Heart right ventricle (tissue), 16 donors: Measurements from ENCODE around the gene PROB1. TPM values are rescaled to one million over a fixed set of nuclear protein-coding genes. Genes with fewer than 3 reads are reported as not detected.

Experiments
- ATAC-seq, 8 donors: fragments of 200-7000 bp; cut with Tn5 transposase; one replicate each; pipeline ENCODE4 v1.9.1; 2020; ENCODE audit warnings: mild to moderate bottlenecking in 8 of 8, moderate library complexity in 8 of 8, moderate number of reproducible peaks in 1 of 8
- DNase-seq, 2 donors: peaks; one replicate each; pipeline ENCODE4 v3.0.0-alpha.2; 2020
- H3K27ac ChIP-seq, 10 donors: fragments of 200-600 bp; sonication (generic) in 2 of 10; one replicate each; pipeline versions ENCODE4 v1.5.0 to v1.8.0; 2020 to 2022; ENCODE audit warnings: mild to moderate bottlenecking in 3 of 10
- H3K27me3 ChIP-seq, 7 donors: fragments of 200-600 bp; one replicate each; pipeline ENCODE4 v1.8.0; 2021 to 2022; ENCODE audit warnings: mild to moderate bottlenecking in 2 of 7
- H3K36me3 ChIP-seq, 9 donors: fragments of 200-600 bp; sonication (generic) in 1 of 9; one replicate each; pipeline versions ENCODE4 v1.5.0 to v1.8.0; 2020 to 2022; ENCODE audit warnings: mild to moderate bottlenecking in 2 of 9
- H3K4me1 ChIP-seq, 9 donors: fragments of 200-600 bp; sonication (generic) in 1 of 9; one replicate each; pipeline versions ENCODE4 v1.5.0 to v1.8.0; 2020 to 2022; ENCODE audit warnings: mild to moderate bottlenecking in 4 of 9
- H3K4me3 ChIP-seq, 10 donors: fragments of 200-600 bp; sonication (generic) in 2 of 10; one replicate each; pipeline versions ENCODE4 v1.5.0 to v1.8.0; 2020 to 2022; ENCODE audit warnings: mild to moderate bottlenecking in 7 of 10, moderate library complexity in 2 of 10
- H3K9me3 ChIP-seq, 11 donors: fragments of 200-600 bp in 10 of 11; sonication (generic) in 2 of 11; one replicate each; pipeline versions ENCODE4 v1.5.0 to v1.8.0; 2013 to 2022; ENCODE audit warnings: mild to moderate bottlenecking in 2 of 11, control low read depth in 1 of 11, moderate library complexity in 1 of 11
- WGBS, 2 donors: extraction: QIAGEN DNeasy Blood & Tissue Kit; methylation state at CpG; one replicate each; pipeline ENCODE4 v1.1.7; 2013; ENCODE audit warnings: inconsistent platforms in 1 of 2; 5-methylcytosine and 5-hydroxymethylcytosine counted together
- intact Hi-C, 10 donors: fragments of 100-400 bp; cut with DNase I; formaldehyde crosslinking; loops; one replicate each; pipeline versions ENCODE4 v1.11.1 to v1.14.2; 2022
- polyA plus RNA-seq, 2 donors: library from polyadenylated mRNA; stranded (reverse); fragments of 200-250 nt; gene quantifications; one replicate each; pipeline ENCODE4 v1.2.3, GENCODE V29; 2013
- total RNA-seq, 10 donors: library from RNA; stranded (reverse); fragmentation: NEBNext Ultra II Directional in 3 of 10; extraction: Animal tissue kit (Norgen Biotek cat#: 25700) in 3 of 10; gene quantifications; one replicate each; pipeline versions ENCODE4 v1.2.1 to v1.2.4, GENCODE V29; 2021 to 2023
- TF ChIP-seq, protein P1 (sequence below), 9 donors: fragments of 200-600 bp; sonication (generic) in 2 of 9; IDR thresholded peaks; one replicate each; pipeline versions ENCODE4 v1.5.0 to v1.8.0; 2021 to 2022; ENCODE audit warnings: antibody characterized with exemption in 9 of 9, mild to moderate bottlenecking in 5 of 9, moderate library complexity in 1 of 9
- donor health status: Arrhythmogenic right ventricular cardiomyopathy.
- donor health status: ischemic (EF 13 %, LVEDD 7.1; RV severe dilation, severe dysfunction).
- donor health status: healthy with polysubstance abuse.
- donor health status: DM: no; HTN: yes; CAD: no.
- donor health status: DM: no; HTN: no; CAD: no.
- donor health status: ischemic (EF 25% LVEDD 6.9; RV normal size, moderate dysfunction).
- donor health status: ischemic (EF 25% LVEDD 5.7; RV mildly dilated, moderate dysfunction).
- donor health status: healthy.
- donor health status: DM: yes; HTN: yes; CAD: no.
- donor health status: Ischemic cardiomyopathy.
- donor health status: ischemic (EF 35%, LVEDD 5.7; RV mildly dilated, moderate dysfunction).
- donor health status: nonischemic (EF 11% LVEDD 7.7; RV severe dilation, severe dysfunction).
- donor health status: DM: yes; HTN: yes; CAD: no.
- donor health status: PGD.
- donor health status: ischemic (EF 29% LVEDD 5.4; RV normal size, mild dysfunction).
- donor health status: nonischemic (EF 23%, LVEDD 6.1; RV moderate dilation, normal function).

PROB1 gene
- total and polyA plus RNA-seq, 12 donors, result 12.2 to 64.8 (median 33.8) TPM

DNA sequence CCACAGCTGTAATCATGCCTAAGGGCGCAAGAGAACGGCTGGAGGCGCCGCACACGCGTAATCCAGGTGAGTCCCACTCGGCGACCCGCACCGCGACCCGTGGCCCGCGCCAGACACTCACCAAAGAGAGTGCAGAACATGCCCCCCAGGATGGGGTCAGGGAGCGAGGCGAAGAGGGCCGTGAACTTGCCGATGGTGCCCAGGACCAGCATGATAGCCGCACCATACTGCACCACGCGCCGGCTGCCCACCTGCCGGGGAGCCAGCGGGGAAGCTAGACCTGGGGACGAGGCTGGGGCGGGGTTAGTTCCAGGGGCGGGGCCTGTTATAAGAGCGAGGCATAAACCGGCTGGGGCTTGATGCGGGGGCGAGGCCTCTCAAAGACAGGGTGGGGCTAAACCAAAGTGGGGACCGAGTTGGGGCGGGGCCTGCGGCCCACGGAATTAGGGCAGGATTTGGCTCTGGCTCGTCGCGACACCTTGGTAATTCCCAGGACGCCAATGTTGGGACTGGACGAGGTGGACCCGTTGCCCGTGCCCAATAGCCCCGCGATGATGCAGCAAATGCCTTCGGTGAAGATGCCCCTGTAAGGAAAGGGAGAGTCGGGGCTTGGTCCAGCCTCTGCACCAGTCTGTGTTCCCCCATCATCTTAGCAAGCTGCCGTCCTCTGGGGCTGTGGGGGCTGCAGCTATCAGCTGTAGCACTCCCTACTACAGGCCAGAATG lies 16.6 kb downstream of the PROB1 start:
- intact Hi-C loops, result no loop called here
- no peak for ATAC-seq
- Histone ChIP-seq H3K36me3 (peaks cover 0 to 29% (median 0%) of the 10 kb centered on the region in 9 donors), H3K4me1 (peaks cover 0 to 12% (median 4%) of the 10 kb centered on the region in 9 donors), H3K9me3 (no peaks in the 10 kb centered on the region), H3K27ac (no peak overlapping the region), H3K4me3 (no peak overlapping the region), H3K27me3 (no peaks in the 10 kb centered on the region)
- DNase-seq, result no peak
- TF ChIP-seq, protein P1, sequence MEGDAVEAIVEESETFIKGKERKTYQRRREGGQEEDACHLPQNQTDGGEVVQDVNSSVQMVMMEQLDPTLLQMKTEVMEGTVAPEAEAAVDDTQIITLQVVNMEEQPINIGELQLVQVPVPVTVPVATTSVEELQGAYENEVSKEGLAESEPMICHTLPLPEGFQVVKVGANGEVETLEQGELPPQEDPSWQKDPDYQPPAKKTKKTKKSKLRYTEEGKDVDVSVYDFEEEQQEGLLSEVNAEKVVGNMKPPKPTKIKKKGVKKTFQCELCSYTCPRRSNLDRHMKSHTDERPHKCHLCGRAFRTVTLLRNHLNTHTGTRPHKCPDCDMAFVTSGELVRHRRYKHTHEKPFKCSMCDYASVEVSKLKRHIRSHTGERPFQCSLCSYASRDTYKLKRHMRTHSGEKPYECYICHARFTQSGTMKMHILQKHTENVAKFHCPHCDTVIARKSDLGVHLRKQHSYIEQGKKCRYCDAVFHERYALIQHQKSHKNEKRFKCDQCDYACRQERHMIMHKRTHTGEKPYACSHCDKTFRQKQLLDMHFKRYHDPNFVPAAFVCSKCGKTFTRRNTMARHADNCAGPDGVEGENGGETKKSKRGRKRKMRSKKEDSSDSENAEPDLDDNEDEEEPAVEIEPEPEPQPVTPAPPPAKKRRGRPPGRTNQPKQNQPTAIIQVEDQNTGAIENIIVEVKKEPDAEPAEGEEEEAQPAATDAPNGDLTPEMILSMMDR (IDR thresholded peaks at IDR 0.05), result no peak
- WGBS, 2 donors, result 67 to 73% methylated on average over 47 of the region's 47 CpGs

DNA sequence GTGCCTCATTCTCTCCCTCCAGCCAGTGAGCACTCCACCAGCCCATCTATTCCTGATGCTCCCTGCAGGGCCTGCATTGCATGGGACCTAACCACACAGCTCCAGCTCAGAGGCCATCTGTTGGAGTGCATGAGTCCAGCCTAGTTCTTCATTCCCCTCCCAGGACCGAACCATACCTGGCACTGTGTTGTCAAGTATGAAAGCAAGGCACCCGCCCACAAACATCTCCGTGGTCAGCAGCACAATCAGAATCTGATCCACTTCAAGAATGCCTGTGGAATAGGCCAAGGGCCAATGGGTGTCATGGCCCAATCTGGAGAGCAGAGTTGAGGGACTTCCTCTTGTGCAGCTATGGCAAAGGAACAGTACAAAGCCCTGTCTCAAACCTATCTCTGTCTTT lies 17.7 kb downstream of the PROB1 start:
- Histone ChIP-seq H3K27me3 (no peaks in the 10 kb centered on the region), H3K9me3 (no peaks in the 10 kb centered on the region), H3K27ac (no peak overlapping the region), H3K36me3 (peaks cover 0 to 39% (median 0%) of the 10 kb centered on the region in 9 donors), H3K4me1 (peaks cover 0 to 20% (median 10%) of the 10 kb centered on the region in 9 donors), H3K4me3 (no peak overlapping the region)
- DNase-seq, result no peak
- WGBS, 2 donors, result 91 to 92% methylated on average over 3 of the region's 3 CpGs
- no peak for ATAC-seq
- TF ChIP-seq, protein P1 (IDR thresholded peaks at IDR 0.05), result no peak
- intact Hi-C loops, result no loop called here

DNA sequence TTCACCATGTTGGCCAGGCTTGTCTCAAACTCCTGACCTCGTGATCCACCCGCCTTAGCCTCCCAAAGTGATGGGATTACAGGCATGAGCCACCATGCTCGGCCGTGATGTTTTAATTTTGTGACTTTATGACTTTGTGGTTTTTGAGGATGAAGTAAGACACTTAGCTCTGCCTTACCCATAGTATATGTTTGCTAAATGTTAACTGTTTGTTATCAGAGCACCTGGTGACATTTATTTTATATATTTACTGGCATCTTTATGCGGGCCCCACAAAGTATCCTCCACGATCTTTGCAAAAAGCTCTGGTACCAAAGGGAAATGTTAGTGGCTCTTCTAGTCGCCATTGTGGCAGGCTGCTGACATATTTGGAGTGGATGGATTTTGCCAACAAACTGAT lies 18.5 kb downstream of the PROB1 start:
- H3K36me3 ChIP-seq, result peaks cover 0 to 48% (median 0%) of the 10 kb centered on the region in 9 donors
- no peak overlapping the region for H3K27ac ChIP-seq
- TF ChIP-seq, protein P1 (IDR thresholded peaks at IDR 0.05), result no peak
- DNase-seq, result no peak
- no peak for ATAC-seq
- H3K4me1 ChIP-seq, result peaks cover 0 to 28% (median 11%) of the 10 kb centered on the region in 9 donors
- no peak overlapping the region for H3K4me3 ChIP-seq
- no peaks in the 10 kb centered on the region for H3K27me3 ChIP-seq
- no peaks in the 10 kb centered on the region for H3K9me3 ChIP-seq
- 94 to 95% methylated on average over 7 of the region's 7 CpGs for WGBS, 2 donors
- intact Hi-C loops, result no loop called here

DNA sequence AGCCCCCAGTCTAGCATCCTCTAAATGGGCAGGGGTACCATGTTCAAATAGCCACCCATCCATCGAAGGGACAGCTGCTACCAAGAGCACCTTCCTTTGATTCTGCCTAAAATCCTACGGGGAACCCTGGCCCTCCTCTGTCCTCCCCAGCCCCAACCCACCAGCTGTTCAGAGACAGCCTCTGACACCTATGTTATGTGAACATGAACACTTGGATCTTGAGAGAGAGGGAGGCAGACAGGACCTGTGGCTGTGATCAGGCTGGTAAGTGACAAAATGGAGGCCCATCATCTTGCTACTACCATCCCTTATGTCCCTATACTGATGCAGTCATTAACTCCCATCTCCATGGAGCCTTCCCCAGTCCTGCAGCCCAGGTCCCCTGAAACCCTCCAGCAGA lies 20.0 kb downstream of the PROB1 start:
- Histone ChIP-seq H3K27me3 (no peaks in the 10 kb centered on the region), H3K4me3 (no peak overlapping the region), H3K27ac (no peak overlapping the region), H3K36me3 (peaks cover 0 to 60% (median 0%) of the 10 kb centered on the region in 9 donors), H3K9me3 (no peaks in the 10 kb centered on the region), H3K4me1 (peaks cover 0 to 30% (median 11%) of the 10 kb centered on the region in 9 donors)
- TF ChIP-seq, protein P1 (IDR thresholded peaks at IDR 0.05), result no peak
- no peak for ATAC-seq
- WGBS, 2 donors, result 94 to 98% methylated on average over 2 of the region's 2 CpGs
- DNase-seq, result no peak
- intact Hi-C loops, result no loop called here
